Activated T-cell treated with anti-CD3 and anti-CD28 coated beads, Interleukin-2, amount 50 U/mL, for 24 hours (primary cell): Measurements from ENCODE around the gene PRDM16.

Experiments
- DNase-seq: peaks from one replicate; pipeline ENCODE4 v3.0.0-alpha.2; 2020
- H3K27ac Mint-ChIP-seq: 2 replicates; pipeline ENCODE4 v1.8.0; 2020; ENCODE audit warnings: mild to moderate bottlenecking, mixed read lengths
- H3K27me3 Mint-ChIP-seq: 2 replicates; pipeline ENCODE4 v1.8.0; 2020; ENCODE audit warnings: mixed read lengths
- H3K36me3 Mint-ChIP-seq: 2 replicates; pipeline ENCODE4 v1.8.0; 2020; ENCODE audit warnings: low read depth, mixed read lengths
- H3K4me1 Mint-ChIP-seq: 2 replicates; pipeline ENCODE4 v1.8.0; 2020; ENCODE audit warnings: low read depth, mixed read lengths
- H3K4me3 Mint-ChIP-seq: 2 replicates; pipeline ENCODE4 v1.8.0; 2020; ENCODE audit warnings: mild to moderate bottlenecking, moderate library complexity, mixed read lengths
- H3K9me3 Mint-ChIP-seq: 2 replicates; pipeline ENCODE4 v1.8.0; 2020; ENCODE audit warnings: mixed read lengths

PRDM16 gene

DNA sequence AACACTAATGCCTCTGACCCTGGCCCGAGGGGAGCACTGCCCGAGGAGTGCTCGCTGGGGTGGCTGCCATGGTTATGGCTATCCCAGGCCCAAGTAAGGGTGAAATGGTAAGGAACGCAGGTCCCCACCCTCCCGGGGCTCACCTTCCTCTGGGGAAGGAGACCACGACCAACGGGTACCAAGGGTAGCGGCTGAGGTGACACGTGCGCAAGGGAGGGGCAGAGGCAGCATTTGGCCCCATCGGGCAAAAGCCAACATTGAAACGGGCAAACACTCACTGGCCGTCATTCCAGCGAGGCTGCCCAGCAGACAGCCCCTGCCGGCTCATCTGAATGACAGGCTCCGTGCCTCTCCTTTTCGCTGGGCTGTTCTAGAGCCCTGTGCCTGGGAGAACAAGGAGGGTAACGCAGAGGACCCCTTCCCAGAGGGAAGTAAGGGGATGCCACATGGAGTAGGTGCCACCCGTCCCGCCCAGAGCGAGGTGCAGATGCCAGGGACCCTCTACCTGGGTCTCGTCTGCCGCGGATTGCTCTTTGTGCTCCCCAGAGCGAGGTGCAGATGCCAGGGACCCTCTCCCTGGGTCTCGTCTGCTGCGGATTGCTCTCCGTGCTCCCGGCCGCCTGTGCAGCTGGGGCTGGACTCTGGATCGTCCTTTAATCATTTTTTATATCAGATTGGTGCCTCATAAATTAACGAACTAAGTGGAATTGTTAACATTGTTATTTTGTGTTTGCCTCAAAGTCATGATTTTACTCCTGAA, 31.5 kb upstream of the PRDM16 start:
- DNase-seq: peak; percentile 5
- H3K27ac Mint-ChIP-seq: no peak overlapping the region
- H3K27me3 Mint-ChIP-seq: no peaks in the 10 kb centered on the region
- no peaks in the 10 kb centered on the region for H3K36me3 Mint-ChIP-seq
- H3K4me1 Mint-ChIP-seq: peaks cover 16% of the 10 kb centered on the region
- no peaks in the 10 kb centered on the region for H3K9me3 Mint-ChIP-seq
- H3K4me3 Mint-ChIP-seq: no peak overlapping the region

GRCh38 chr1:3038113-3038551, 30.9 kb upstream of the PRDM16 start:
- no peaks in the 10 kb centered on the region for H3K9me3 Mint-ChIP-seq
- no peaks in the 10 kb centered on the region for H3K36me3 Mint-ChIP-seq

DNA sequence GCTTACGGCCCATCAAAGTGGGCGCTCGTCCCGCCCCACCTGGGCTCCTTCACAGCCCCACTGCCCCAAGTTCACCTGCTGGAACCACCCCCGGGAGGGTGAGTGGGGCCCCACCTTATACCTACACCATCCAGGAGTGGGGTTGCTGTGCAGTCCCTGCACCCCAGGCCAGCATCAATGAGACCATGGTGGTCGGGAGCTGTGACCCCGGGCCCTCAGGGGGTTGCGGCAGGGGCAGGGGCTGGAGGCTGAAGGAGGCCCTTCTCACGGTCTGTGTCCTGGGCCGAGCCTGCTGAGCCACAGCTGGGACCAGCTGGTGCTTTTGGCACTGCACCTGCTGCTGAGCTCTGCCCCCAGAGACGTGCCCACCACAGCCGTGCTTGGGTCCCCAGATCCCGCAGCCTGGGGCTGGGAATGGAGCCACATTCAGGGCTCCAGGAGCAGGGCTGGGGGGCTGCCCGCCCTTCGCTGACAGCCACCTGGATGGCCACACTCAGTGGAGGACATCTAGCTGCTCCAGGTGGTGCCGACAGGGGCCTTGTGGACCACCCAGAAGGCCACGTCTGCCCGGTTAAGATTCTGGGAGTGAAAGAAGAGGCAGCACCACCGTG, 30.3 kb upstream of the PRDM16 start:
- Mint-ChIP-seq H3K36me3 (no peaks in the 10 kb centered on the region), H3K9me3 (no peaks in the 10 kb centered on the region), H3K4me1 (peaks cover 5% of the 10 kb centered on the region), H3K27me3 (peaks cover 2% of the 10 kb centered on the region), H3K4me3 (no peak overlapping the region), H3K27ac (no peak overlapping the region)
- peak; percentile 19 for DNase-seq

More at GRCh38 chr1:3038113-3038551, 30.9 kb upstream of the PRDM16 start:
- H3K4me3 Mint-ChIP-seq: no peak overlapping the region
- no peaks in the 10 kb centered on the region for H3K27me3 Mint-ChIP-seq
- H3K4me1 Mint-ChIP-seq: peaks cover 10% of the 10 kb centered on the region
- DNase-seq: peak; percentile 19
- no peak overlapping the region for H3K27ac Mint-ChIP-seq

GRCh38 chr1:3040004-3040403, 29.0 kb upstream of the PRDM16 start:
- H3K4me1 Mint-ChIP-seq: peaks cover 2% of the 10 kb centered on the region
- no peaks in the 10 kb centered on the region for H3K9me3 Mint-ChIP-seq
- peaks cover 9% of the 10 kb centered on the region for H3K27me3 Mint-ChIP-seq
- H3K27ac Mint-ChIP-seq: no peak overlapping the region
- peak; percentile 11 for DNase-seq
- H3K4me3 Mint-ChIP-seq: no peak overlapping the region
- H3K36me3 Mint-ChIP-seq: no peaks in the 10 kb centered on the region

GRCh38 chr1:3042481-3042880, 26.5 kb upstream of the PRDM16 start:
- Mint-ChIP-seq H3K27ac (no peak overlapping the region), H3K4me1 (peaks cover 2% of the 10 kb centered on the region), H3K36me3 (no peaks in the 10 kb centered on the region), H3K9me3 (no peaks in the 10 kb centered on the region), H3K4me3 (no peak overlapping the region), H3K27me3 (peaks cover 15% of the 10 kb centered on the region)
- peak; percentile 3 for DNase-seq

- DNase-seq: peak; percentile 2
- Mint-ChIP-seq H3K27ac (no peak overlapping the region), H3K36me3 (no peaks in the 10 kb centered on the region), H3K27me3 (peaks cover 31% of the 10 kb centered on the region), H3K4me3 (no peak overlapping the region), H3K4me1 (no peaks in the 10 kb centered on the region), H3K9me3 (no peaks in the 10 kb centered on the region)
These were observed 19.8 kb upstream of the PRDM16 start for GRCh38 chr1:3049164-3049563.

GRCh38 chr1:3049905-3050304, 19.1 kb upstream of the PRDM16 start:
- Mint-ChIP-seq H3K4me3 (no peak overlapping the region), H3K27me3 (peaks cover 35% of the 10 kb centered on the region), H3K27ac (no peak overlapping the region), H3K4me1 (no peaks in the 10 kb centered on the region), H3K9me3 (no peaks in the 10 kb centered on the region), H3K36me3 (no peaks in the 10 kb centered on the region)
- peak; percentile 13 for DNase-seq

- peaks cover 34% of the 10 kb centered on the region for H3K27me3 Mint-ChIP-seq
- no peaks in the 10 kb centered on the region for H3K36me3 Mint-ChIP-seq
- no peak overlapping the region for H3K4me3 Mint-ChIP-seq
- peak; percentile 6 for DNase-seq
- H3K9me3 Mint-ChIP-seq: no peaks in the 10 kb centered on the region
- H3K4me1 Mint-ChIP-seq: no peaks in the 10 kb centered on the region
- H3K27ac Mint-ChIP-seq: no peak overlapping the region
These were observed 18.4 kb upstream of the PRDM16 start for GRCh38 chr1:3050603-3051002.

DNA sequence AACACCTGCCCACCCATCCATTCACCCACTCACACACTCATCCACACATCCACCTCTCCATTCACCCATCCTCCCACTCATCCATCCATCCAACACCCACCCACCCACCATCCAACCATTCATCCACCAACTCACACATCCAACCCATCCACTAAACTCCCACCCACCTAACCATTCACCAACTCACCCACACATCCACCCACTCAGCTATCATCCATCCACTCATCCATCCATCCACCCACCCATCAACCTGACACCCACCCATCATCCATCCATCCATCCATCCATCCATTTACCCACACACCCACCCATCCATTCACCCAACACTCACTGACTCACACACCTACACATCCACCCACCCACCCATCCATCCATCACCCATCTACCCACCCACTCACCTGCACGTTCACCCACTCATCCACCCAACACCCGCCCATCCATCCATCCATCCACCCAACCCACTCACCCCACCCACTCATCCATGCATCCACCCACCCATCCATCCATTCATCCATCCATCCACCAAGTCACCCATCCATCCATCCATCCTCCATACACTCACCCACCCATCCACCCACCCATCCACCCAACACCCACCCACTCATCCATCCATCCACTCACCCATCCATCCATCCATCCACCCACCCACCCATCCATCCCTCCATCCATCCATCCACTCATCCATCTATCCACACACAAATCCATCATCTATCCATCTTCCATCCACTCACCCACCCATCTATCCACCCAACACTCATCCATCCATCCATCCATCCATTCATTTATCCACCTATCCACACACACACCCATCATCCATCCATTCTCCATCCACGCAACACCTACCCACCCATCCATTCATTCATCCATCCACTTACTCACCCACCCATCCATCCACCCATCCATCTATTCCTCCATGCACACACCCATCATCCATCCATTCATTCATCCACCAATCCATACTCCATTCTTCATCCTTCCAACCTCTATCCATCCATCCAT, 17.4 kb upstream of the PRDM16 start:
- Mint-ChIP-seq H3K4me1 (no peaks in the 10 kb centered on the region), H3K4me3 (no peak overlapping the region), H3K27ac (no peak overlapping the region), H3K9me3 (no peaks in the 10 kb centered on the region), H3K36me3 (no peaks in the 10 kb centered on the region), H3K27me3 (peaks cover 29% of the 10 kb centered on the region)
- DNase-seq: peak; percentile 3

DNA sequence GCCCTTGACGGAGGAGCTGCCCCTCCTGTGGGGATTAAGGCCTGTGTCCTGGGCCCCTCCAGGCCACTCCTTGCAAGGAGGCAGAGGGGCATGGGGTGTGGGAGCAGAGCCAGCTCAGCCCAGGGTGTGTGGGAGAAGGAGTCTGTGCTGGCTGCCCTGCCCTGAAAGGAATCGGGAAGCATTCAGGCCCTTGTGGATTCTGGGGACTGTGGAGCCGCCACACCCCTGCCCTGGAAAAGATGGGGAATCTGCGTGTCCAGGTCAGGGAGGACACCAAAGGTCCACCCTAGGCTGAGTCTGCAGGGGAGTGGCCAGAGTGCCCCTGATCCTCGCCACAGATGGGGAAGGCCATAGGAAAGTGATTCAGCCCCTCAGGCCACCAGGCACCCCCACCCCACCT, 16.5 kb upstream of the PRDM16 start:
- Mint-ChIP-seq H3K9me3 (no peaks in the 10 kb centered on the region), H3K4me3 (no peak overlapping the region), H3K4me1 (no peaks in the 10 kb centered on the region), H3K27me3 (peaks cover 29% of the 10 kb centered on the region), H3K27ac (no peak overlapping the region), H3K36me3 (no peaks in the 10 kb centered on the region)
- peak; percentile 14 for DNase-seq

DNA sequence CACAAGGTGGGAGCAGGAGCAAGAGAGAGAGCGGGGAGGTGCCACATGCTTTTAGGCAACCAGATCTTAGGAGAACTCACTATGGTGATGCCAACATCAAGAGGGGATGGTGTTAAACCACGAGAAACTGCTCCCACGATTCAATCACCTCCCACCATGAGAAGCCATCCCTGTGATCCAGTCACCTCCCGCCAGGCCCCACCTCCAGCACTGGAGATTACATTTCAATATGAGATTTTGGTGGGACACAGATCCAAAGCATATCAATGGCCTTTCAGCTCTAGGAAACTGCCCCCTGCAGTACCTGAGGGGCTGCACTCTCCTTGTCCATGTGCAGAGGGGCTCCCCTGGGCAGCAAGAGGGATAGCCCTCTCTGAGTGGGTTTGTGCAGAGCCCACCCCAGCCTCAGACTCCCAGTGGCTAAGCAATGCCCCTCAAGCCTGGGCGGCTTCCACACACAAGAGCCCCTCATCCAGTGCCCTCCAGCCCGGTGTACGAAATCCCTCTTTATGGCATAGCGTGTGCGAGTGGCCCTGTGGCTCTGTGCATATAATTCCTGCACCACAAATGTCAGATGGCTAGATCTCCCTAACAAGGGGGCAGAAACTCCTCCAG, 15.5 kb upstream of the PRDM16 start:
- peak; percentile 20 for DNase-seq
- no peaks in the 10 kb centered on the region for H3K4me1 Mint-ChIP-seq
- H3K4me3 Mint-ChIP-seq: no peak overlapping the region
- peaks cover 29% of the 10 kb centered on the region for H3K27me3 Mint-ChIP-seq
- H3K27ac Mint-ChIP-seq: no peak overlapping the region
- H3K36me3 Mint-ChIP-seq: no peaks in the 10 kb centered on the region
- no peaks in the 10 kb centered on the region for H3K9me3 Mint-ChIP-seq

DNA sequence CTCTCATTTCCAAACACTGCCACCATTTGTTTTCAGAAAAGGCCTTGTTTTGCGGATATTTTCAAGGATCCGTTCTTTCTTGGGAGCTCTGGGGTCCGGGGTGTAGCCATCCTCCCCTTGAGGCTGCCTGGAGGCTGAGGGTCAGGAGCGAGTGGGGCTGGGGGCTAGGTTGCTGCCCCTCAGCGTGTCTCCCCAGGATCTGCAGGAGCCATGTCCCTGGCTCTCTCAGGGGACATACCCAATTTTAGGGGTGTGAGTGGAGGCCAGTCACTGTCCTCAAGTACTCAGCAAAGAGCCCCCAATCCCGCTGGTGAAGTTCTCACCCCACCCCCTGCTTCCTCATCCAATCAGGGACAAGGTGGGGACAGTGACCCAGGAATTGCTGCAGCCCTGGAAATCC, 15.0 kb upstream of the PRDM16 start:
- no peak overlapping the region for H3K4me3 Mint-ChIP-seq
- H3K36me3 Mint-ChIP-seq: no peaks in the 10 kb centered on the region
- no peak overlapping the region for H3K27ac Mint-ChIP-seq
- no peaks in the 10 kb centered on the region for H3K4me1 Mint-ChIP-seq
- H3K27me3 Mint-ChIP-seq: peaks cover 29% of the 10 kb centered on the region
- no peaks in the 10 kb centered on the region for H3K9me3 Mint-ChIP-seq
- DNase-seq: peak; percentile 7

DNA sequence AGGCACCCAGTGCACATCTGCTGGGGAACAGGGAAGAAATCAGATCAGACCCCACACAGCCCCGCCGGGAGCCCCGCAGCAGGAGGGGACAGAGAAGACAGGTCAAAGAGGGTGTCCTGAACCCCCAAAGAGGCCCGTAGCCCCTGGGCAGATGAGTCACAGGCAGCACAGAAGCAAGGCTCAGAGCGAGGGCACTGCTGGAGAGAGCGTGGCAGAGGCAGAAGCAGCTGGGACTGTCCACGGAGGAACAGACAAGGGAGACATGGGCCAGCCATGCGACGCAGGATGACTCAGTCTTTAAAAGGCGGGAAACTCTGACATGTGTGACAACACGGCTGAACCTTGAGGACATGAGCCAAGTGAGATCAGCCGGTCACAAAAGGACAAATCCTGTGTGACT, 14.5 kb upstream of the PRDM16 start:
- no peaks in the 10 kb centered on the region for H3K9me3 Mint-ChIP-seq
- no peaks in the 10 kb centered on the region for H3K4me1 Mint-ChIP-seq
- DNase-seq: peak; percentile 15
- no peak overlapping the region for H3K27ac Mint-ChIP-seq
- H3K27me3 Mint-ChIP-seq: peaks cover 29% of the 10 kb centered on the region
- no peak overlapping the region for H3K4me3 Mint-ChIP-seq
- H3K36me3 Mint-ChIP-seq: no peaks in the 10 kb centered on the region

GRCh38 chr1:3055051-3055450, 14.0 kb upstream of the PRDM16 start:
- peak; percentile 11 for DNase-seq
- Mint-ChIP-seq H3K36me3 (no peaks in the 10 kb centered on the region), H3K4me1 (no peaks in the 10 kb centered on the region), H3K4me3 (no peak overlapping the region), H3K9me3 (no peaks in the 10 kb centered on the region), H3K27ac (no peak overlapping the region), H3K27me3 (peaks cover 29% of the 10 kb centered on the region)
